ENCODE measurements around the gene USP28.

DNA sequence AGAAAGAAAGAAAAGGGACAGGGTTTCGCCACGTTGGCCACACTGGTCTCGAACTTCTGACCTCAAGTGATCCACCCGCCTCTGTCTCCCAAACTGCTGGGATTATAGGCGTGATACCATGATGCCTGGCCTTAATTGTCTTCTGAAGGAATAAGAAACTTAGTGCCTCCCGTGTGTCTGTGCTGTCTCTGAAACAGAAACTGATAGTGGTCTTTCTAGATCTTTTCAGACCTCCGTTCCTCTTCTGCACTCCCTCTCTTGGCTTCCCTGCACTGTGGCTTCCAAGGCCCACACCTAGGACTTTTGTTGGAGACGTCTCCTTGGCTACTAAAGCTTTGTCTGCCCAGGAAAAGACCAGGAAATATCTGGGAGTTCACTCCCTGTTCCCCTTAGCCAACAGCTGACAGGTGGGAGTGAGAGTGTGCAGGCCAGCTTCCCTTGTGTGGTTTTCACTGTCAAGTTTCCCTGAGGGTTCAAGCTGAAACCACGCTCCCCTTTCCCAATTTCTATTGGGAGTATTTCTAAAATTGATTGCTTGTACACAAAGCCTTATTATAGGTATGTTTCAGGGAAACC lies 19.1 kb upstream of the USP28 start:
- TF ChIP-seq GATA2 (IDR thresholded peaks at IDR 0.05; ENCODE audit: low read depth, low read length) (no peak), GATA3 (IDR thresholded peaks at IDR 0.05; ENCODE audit: low read depth, low read length) (no peak)

Measured in SH-SY5Y (cell line).